H9 (cell line): Measurements from ENCODE around the gene FGFBP3. TPM values are rescaled to one million over a fixed set of nuclear protein-coding genes. Genes with fewer than 3 reads are reported as not detected.

Experiments
- DNase-seq: peaks from one replicate; pipeline ENCODE4 v3.0.0-alpha.2; 2017
- H2AFZ ChIP-seq: one replicate; pipeline ENCODE4 v1.6.1; 2013; ENCODE audit warnings: mild to moderate bottlenecking, low read length, control low read depth, moderate library complexity
- H2AK5ac ChIP-seq: 2 replicates; pipeline ENCODE4 v1.6.1; 2013; ENCODE audit warnings: low read length, control low read depth, mixed read lengths; ENCODE audit not compliant: insufficient read length
- H2BK120ac ChIP-seq: one replicate; pipeline ENCODE4 v1.6.1; 2013; ENCODE audit warnings: low read depth, mild to moderate bottlenecking, low read length, control low read depth, inconsistent platforms; ENCODE audit not compliant: poor library complexity, severe bottlenecking
- H2BK12ac ChIP-seq: 2 replicates; pipeline ENCODE4 v1.6.1; 2013; ENCODE audit warnings: low read length, control low read depth, mixed read lengths, low read depth; ENCODE audit not compliant: insufficient read length
- H2BK15ac ChIP-seq: 2 replicates; pipeline ENCODE4 v1.6.1; 2013; ENCODE audit warnings: low read depth, low read length, control low read depth
- H2BK20ac ChIP-seq: one replicate; pipeline ENCODE4 v1.6.1; 2013; ENCODE audit warnings: low read depth, mild to moderate bottlenecking, low read length, control low read depth, inconsistent platforms; ENCODE audit not compliant: poor library complexity, severe bottlenecking
- H2BK5ac ChIP-seq: 2 replicates; pipeline ENCODE4 v1.6.1; 2013; ENCODE audit warnings: low read length, control low read depth, mixed read lengths; ENCODE audit not compliant: insufficient read length
- H3K14ac ChIP-seq: 2 replicates; pipeline ENCODE4 v1.6.1; 2013; ENCODE audit warnings: low read length, control low read depth; ENCODE audit not compliant: insufficient read depth
- H3K18ac ChIP-seq: 2 replicates; pipeline ENCODE4 v1.6.1; 2013; ENCODE audit warnings: low read depth, mild to moderate bottlenecking, mixed read lengths, low read length, control low read depth; ENCODE audit not compliant: insufficient read length
- H3K23ac ChIP-seq: 2 replicates; pipeline ENCODE4 v1.6.1; 2013; ENCODE audit warnings: low read length, control low read depth, mixed read lengths, low read depth; ENCODE audit not compliant: insufficient read length
- H3K23me2 ChIP-seq: 2 replicates; pipeline ENCODE4 v1.6.1; 2013; ENCODE audit warnings: low read depth, mild to moderate bottlenecking, mixed read lengths, low read length, control low read depth; ENCODE audit not compliant: insufficient read length, poor library complexity, severe bottlenecking
- H3K27ac ChIP-seq: 2 replicates; pipeline ENCODE4 v1.5.1; 2013; ENCODE audit warnings: low read length, control low read depth, mixed read lengths, low read depth; ENCODE audit not compliant: insufficient read length
- H3K27me3 ChIP-seq: 2 replicates; pipeline ENCODE4 v1.6.1; 2013; ENCODE audit warnings: low read length, control low read depth, inconsistent platforms; ENCODE audit not compliant: insufficient read depth
- H3K4ac ChIP-seq: 2 replicates; pipeline ENCODE4 v1.6.1; 2013; ENCODE audit warnings: low read depth, mild to moderate bottlenecking, control low read depth, inconsistent platforms, low read length, moderate library complexity
- H3K4me1 ChIP-seq: 2 replicates; pipeline ENCODE4 v1.6.1; 2013; ENCODE audit warnings: low read length, control low read depth, inconsistent platforms; ENCODE audit not compliant: insufficient read depth
- H3K4me2 ChIP-seq: 2 replicates; pipeline ENCODE4 v1.6.1; 2013; ENCODE audit warnings: low read length, control low read depth, mixed read lengths; ENCODE audit not compliant: insufficient read length, insufficient read depth
- H3K56ac ChIP-seq: 2 replicates; pipeline ENCODE4 v1.6.1; 2013; ENCODE audit warnings: low read depth, mild to moderate bottlenecking, mixed read lengths, low read length, control low read depth; ENCODE audit not compliant: insufficient read length
- H3K79me1 ChIP-seq: 2 replicates; pipeline ENCODE4 v1.6.1; 2013; ENCODE audit warnings: low read depth, mild to moderate bottlenecking, moderate library complexity, low read length, control low read depth, inconsistent platforms; ENCODE audit not compliant: insufficient read depth, poor library complexity, severe bottlenecking
- H3K79me2 ChIP-seq: 2 replicates; pipeline ENCODE4 v1.6.1; 2013; ENCODE audit warnings: low read length, control low read depth, inconsistent platforms; ENCODE audit not compliant: insufficient read depth
- H3K9ac ChIP-seq: 2 replicates; pipeline ENCODE4 v1.6.1; 2013; ENCODE audit warnings: low read length, control low read depth, mixed read lengths; ENCODE audit not compliant: insufficient read length; ENCODE audit errors: extremely low read depth
- H3K9me3 ChIP-seq: one replicate; pipeline ENCODE4 v1.6.1; 2013; ENCODE audit warnings: low read depth, low read length, inconsistent platforms; ENCODE audit not compliant: control insufficient read depth
- H3T11ph ChIP-seq: one replicate; pipeline ENCODE4 v1.6.1; 2013; ENCODE audit warnings: mild to moderate bottlenecking, low read length, control low read depth, inconsistent platforms
- H4K20me1 ChIP-seq: one replicate; pipeline ENCODE4 v1.6.1; 2013; ENCODE audit not compliant: control insufficient read depth, insufficient read length, insufficient read depth
- H4K5ac ChIP-seq: 2 replicates; pipeline ENCODE4 v1.6.1; 2013; ENCODE audit warnings: low read depth, mild to moderate bottlenecking, mixed read lengths, low read length, control low read depth; ENCODE audit not compliant: insufficient read length
- H4K8ac ChIP-seq: replicated peaks from 2 replicates; pipeline ENCODE4 v1.6.1; 2013; ENCODE audit warnings: low read length, control low read depth, mixed read lengths, low read depth; ENCODE audit not compliant: insufficient read length
- H4K91ac ChIP-seq: 2 replicates; pipeline ENCODE4 v1.6.1; 2013; ENCODE audit warnings: low read depth, mild to moderate bottlenecking, moderate library complexity, mixed read lengths, low read length, control low read depth; ENCODE audit not compliant: insufficient read length
- H3K27ac Mint-ChIP-seq, 3 experiments: 2 replicates in 2 of 3; 3 replicates in 1 of 3; pipeline ENCODE4 v1.8.0; 2020 to 2021; ENCODE audit warnings: mixed read lengths in 3 of 3, mild to moderate bottlenecking in 1 of 3, moderate library complexity in 1 of 3
- H3K27me3 Mint-ChIP-seq: 2 replicates; pipeline ENCODE4 v1.8.0; 2021; ENCODE audit warnings: low read depth, mild to moderate bottlenecking, moderate library complexity, mixed read lengths
- H3K36me3 Mint-ChIP-seq, 3 experiments: 2 replicates in 2 of 3; 3 replicates in 1 of 3; pipeline ENCODE4 v1.8.0; 2020 to 2021; ENCODE audit warnings: low read depth in 3 of 3, mixed read lengths in 3 of 3; ENCODE audit not compliant: insufficient read depth in 1 of 3
- H3K4me1 Mint-ChIP-seq, 2 experiments: 2 replicates each; pipeline ENCODE4 v1.8.0; 2020; ENCODE audit warnings: mixed read lengths in 2 of 2
- H3K4me3 Mint-ChIP-seq, 2 experiments: 2 replicates in 1 of 2; 3 replicates in 1 of 2; pipeline ENCODE4 v1.8.0; 2020 to 2021; ENCODE audit warnings: mild to moderate bottlenecking in 2 of 2, mixed read lengths in 2 of 2, moderate library complexity in 1 of 2
- H3K9me3 Mint-ChIP-seq, 2 experiments: 2 replicates in 1 of 2; 3 replicates in 1 of 2; pipeline ENCODE4 v1.8.0; 2020; ENCODE audit warnings: mild to moderate bottlenecking in 2 of 2, mixed read lengths in 2 of 2, moderate library complexity in 1 of 2
- WGBS: extraction: QIAGEN DNeasy Blood & Tissue Kit; methylation state at CpG from one replicate; pipeline ENCODE4 v1.1.7; 2013; ENCODE audit warnings: missing lambda C conversion rate, low lambda C conversion rate, mixed read lengths; ENCODE audit not compliant: insufficient read length; ENCODE audit errors: extremely low coverage; 5-methylcytosine and 5-hydroxymethylcytosine counted together
- total RNA-seq: library from RNA; stranded (reverse); gene quantifications from 2 replicates; pipeline ENCODE4 v1.2.1, GENCODE V29; 2021
- TF ChIP-seq, protein P1 (sequence below): fragments of 200-600 bp; sonication (generic); conservative IDR thresholded peaks from 3 replicates; pipeline ENCODE4 v1.8.0; 2021; ENCODE audit warnings: antibody characterized with exemption, mild to moderate bottlenecking

FGFBP3 gene
- total RNA-seq, 1 experiment from 2014 or later, result 49.3 TPM

DNA sequence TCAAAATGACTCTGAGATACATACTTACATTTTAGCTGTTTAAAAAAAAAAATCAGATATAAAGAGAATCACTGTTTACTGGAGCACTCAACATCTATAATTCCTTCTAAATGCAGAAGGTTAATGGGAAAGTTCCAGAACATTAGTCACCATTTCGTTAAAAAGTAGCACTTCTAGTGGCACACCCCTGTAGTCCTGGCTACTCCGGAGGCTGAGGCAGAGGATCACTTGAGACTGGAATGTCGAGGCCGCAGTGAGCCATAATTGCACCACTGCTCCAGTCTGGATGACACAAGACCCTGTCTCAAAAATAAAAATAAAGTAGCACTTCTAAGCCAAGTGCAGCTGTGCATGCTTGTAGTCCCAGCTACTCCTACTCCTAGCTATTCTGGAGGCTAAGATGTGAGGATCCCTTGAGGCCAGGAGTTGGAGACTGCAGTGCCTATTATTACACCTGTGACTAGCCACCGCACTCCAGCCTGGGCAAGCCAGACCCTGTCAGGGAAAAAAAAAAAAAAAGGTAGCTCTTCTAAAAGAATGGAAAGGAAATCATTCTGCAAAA, 2.2 kb downstream of the FGFBP3 start:
- peaks cover 14% of the 10 kb centered on the region for H3K23me2 ChIP-seq
- H4K20me1 ChIP-seq, result no peaks in the 10 kb centered on the region
- H2BK12ac ChIP-seq, result no peak overlapping the region
- H3K27ac ChIP-seq, result no peak overlapping the region
- TF ChIP-seq, protein P1, sequence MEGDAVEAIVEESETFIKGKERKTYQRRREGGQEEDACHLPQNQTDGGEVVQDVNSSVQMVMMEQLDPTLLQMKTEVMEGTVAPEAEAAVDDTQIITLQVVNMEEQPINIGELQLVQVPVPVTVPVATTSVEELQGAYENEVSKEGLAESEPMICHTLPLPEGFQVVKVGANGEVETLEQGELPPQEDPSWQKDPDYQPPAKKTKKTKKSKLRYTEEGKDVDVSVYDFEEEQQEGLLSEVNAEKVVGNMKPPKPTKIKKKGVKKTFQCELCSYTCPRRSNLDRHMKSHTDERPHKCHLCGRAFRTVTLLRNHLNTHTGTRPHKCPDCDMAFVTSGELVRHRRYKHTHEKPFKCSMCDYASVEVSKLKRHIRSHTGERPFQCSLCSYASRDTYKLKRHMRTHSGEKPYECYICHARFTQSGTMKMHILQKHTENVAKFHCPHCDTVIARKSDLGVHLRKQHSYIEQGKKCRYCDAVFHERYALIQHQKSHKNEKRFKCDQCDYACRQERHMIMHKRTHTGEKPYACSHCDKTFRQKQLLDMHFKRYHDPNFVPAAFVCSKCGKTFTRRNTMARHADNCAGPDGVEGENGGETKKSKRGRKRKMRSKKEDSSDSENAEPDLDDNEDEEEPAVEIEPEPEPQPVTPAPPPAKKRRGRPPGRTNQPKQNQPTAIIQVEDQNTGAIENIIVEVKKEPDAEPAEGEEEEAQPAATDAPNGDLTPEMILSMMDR, result no peak
- no peaks in the 10 kb centered on the region for H3K9me3 ChIP-seq
- H3K4me3 Mint-ChIP-seq, result peak overlapping the region; percentile 88 to 91
- no peak overlapping the region for H4K8ac ChIP-seq
- H2BK20ac ChIP-seq, result no peak overlapping the region
- no peak overlapping the region; a peak in 1 of 7 replicates for H3K27ac Mint-ChIP-seq
- H3K36me3 Mint-ChIP-seq, result peaks cover 21 to 35% (median 28%) of the 10 kb centered on the region in 3 experiments
- H3K14ac ChIP-seq, result no peak overlapping the region
- no CpG with 5 or more reads among the region's 5 CpGs for WGBS
- H3K4me1 Mint-ChIP-seq, result peaks cover 31 to 41% of the 10 kb centered on the region in 2 experiments
- peaks cover 2 to 8% of the 10 kb centered on the region in 2 experiments; a peak in 2 of 5 replicates for H3K9me3 Mint-ChIP-seq
- H3K27me3 Mint-ChIP-seq, result no peaks in the 10 kb centered on the region
- no peak overlapping the region for H2BK15ac ChIP-seq
- H3T11ph ChIP-seq, result no peak overlapping the region
- H2AK5ac ChIP-seq, result no peak overlapping the region
- peaks cover 4% of the 10 kb centered on the region; the same call in 1 of the 2 replicates for H3K79me2 ChIP-seq
- no peak overlapping the region for H2AFZ ChIP-seq
- H3K79me1 ChIP-seq, result no peaks in the 10 kb centered on the region
- no peak overlapping the region for H3K56ac ChIP-seq
- H3K4me2 ChIP-seq, result peak overlapping the region; percentile 87
- H4K5ac ChIP-seq, result no peak overlapping the region
- no peak overlapping the region for H2BK5ac ChIP-seq
- no peaks in the 10 kb centered on the region for H3K27me3 ChIP-seq
- DNase-seq, result no peak
- no peak overlapping the region for H4K91ac ChIP-seq
- no peaks in the 10 kb centered on the region for H3K4me1 ChIP-seq
- no peak overlapping the region for H3K9ac ChIP-seq
- H2BK120ac ChIP-seq, result no peak overlapping the region
- no peak overlapping the region for H3K23ac ChIP-seq
- no peak overlapping the region for H3K4ac ChIP-seq
- no peak overlapping the region for H3K18ac ChIP-seq
